Tongue (tissue), 2 donors: ENCODE measurements around the gene PLCB1. TPM values are rescaled to one million over a fixed set of nuclear protein-coding genes. Genes with fewer than 3 reads are reported as not detected.
"Not testable (repeated sequence)": the region's sequence is repeated elsewhere in the genome, so short reads cannot be mapped to it uniquely, and the experiment has no call there.

Source experiments
- DNase-seq: peaks from one replicate; pipeline ENCODE4 v3.0.0-alpha.2; 2015
- total RNA-seq: library from RNA; depleted of rRNA; stranded (reverse); fragments of >200 nt; gene quantifications from one replicate; pipeline ENCODE4 v1.2.3, GENCODE V29; 2014

The PLCB1 gene
- total RNA-seq, 1 donor from 2014 or later, result 30.9 TPM

DNA sequence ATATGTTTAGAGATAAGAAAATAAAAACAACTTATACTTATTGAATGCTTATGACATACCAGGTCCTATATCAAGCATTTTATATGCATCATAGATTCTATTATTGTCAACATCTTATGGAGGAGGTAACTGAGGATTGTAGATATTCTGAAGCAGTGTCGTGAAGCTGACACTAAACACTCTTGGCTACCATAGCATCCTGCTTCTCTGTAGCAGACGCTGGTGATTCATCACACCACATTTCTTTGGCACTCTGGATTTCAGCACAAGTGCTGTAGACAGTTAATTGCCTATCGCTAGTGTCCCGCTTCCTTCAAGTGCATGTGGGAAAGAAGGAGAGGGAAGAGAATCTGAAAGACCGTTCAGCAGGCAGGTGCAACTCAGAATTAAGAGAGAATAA lies 317.1 kb downstream of the PLCB1 start:
- DNase-seq, result no peak

GRCh38 chr20:8454137-8454712 lies 322.2 kb downstream of the PLCB1 start:
- peak; percentile 16 for DNase-seq

DNA sequence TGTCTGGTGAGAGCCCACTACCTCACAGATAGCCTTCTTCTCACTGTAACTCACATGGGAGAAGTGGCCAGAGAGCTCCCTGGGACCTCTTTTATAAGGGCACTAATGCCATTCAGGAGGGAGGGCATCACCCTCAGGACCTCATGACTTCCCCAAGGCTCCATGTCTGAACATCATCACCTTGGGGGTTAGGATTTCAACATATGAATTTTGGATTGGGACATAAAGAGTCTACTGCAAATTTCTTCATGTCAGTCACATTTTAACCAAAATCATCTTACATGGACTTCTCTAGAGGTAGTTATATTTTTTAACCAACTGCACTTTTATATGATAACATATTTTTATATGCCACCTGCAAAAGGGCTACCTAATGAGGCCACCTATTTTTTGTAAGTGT lies 324.7 kb downstream of the PLCB1 start:
- no peak for DNase-seq

DNA sequence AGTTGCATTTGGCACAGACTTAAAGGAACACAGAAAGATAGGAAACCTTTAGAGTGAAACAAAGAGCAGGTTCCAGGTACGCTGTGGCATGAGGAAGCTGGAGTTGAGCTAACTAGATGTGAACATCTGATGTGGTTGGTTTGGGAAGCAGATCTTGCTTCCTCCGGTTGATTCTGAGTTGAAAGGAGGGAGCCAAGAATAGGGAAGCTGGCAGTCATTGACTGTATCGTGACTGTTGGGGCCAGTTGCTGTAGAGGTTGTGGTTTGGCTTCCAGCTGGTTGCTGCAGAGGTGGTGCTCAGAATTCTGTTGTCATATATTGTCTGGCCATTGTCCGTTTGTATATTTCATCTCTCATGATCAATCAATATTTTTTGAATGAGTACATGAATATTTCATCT lies 325.9 kb downstream of the PLCB1 start:
- DNase-seq, result no peak

- DNase-seq, result no peak
Measured at GRCh38 chr20:8461186-8461585, 329.1 kb downstream of the PLCB1 start.

DNA sequence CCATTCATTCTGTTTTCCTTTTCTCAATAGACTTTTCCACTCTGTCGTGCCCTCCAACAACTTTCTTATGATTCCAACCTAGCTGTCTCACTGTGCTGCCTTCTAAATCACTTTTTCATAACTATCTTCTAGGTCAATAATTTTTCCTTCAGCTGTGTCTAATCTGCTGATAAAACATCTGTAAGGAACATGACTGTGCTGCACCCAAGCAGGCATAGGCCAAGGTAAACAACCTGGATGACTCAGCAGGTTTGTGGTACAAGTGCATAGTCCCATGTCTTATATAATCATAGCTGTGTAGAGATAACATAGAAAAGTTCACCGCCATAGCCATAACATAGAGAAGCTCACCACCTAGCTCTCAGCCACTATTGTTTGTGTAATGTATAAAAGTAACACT lies 332.3 kb downstream of the PLCB1 start:
- no peak for DNase-seq

DNA sequence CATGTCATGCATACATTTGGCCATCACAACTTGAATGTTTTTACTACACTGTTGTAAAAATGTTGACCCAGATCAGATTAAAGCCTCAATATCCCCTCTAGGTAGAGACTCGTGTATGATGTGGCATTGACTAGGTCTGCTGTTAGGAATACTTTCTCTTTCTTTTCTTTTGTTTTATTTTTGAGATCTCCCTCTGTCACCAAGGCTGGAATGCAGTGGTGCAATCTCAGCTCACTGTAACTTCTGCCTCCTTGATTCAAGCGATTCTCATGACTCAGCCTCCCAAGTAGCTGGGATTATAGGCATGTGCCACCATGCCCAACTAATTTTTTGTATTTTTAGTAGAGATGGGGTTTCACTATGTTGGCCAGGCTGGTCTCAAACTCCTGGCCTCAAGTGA lies 334.7 kb downstream of the PLCB1 start:
- not testable (repeated sequence) for DNase-seq

- no peak for DNase-seq
Measured at GRCh38 chr20:8470156-8470555, 338.1 kb downstream of the PLCB1 start.

DNA sequence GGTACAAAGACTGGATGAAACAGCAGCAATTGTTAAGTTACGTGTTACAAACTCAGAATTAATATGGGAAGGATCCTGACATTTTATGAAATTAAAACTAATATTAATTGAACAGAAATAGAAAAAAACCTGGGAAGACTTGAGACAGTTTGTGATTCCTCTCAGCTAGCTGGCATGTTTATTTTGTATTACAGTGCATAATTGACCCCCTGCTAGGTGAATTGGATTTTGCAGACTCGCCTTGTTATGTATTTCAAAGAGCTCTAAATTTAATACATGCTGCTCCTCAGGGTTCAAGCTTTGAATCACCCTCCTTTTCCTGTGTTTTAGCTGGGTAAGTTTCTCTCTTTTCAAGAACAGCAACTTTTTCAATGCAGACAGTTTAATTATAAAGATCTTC lies 339.4 kb downstream of the PLCB1 start:
- no peak for DNase-seq

DNA sequence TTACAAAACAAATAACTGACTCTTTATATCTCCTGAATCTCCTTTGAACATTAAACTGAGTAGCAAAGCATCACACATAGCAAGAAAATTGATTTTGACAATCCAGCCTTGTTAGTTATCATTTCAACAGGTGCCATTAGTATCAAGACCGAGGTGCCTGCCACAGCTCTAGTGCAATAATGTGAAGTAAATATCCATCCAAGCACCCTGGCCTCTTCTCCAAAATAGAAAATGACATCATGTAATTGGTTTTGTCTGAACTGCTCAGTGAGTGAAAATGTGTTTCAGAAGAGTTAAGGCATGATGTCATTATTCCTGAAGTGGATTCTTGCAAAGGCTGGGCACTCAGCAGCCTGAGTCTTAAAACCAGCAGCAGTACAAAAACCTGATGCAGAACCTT lies 341.4 kb downstream of the PLCB1 start:
- DNase-seq, result peak; percentile 28

- no peak for DNase-seq
Measured at GRCh38 chr20:8474027-8474668, 342.1 kb downstream of the PLCB1 start.

DNA sequence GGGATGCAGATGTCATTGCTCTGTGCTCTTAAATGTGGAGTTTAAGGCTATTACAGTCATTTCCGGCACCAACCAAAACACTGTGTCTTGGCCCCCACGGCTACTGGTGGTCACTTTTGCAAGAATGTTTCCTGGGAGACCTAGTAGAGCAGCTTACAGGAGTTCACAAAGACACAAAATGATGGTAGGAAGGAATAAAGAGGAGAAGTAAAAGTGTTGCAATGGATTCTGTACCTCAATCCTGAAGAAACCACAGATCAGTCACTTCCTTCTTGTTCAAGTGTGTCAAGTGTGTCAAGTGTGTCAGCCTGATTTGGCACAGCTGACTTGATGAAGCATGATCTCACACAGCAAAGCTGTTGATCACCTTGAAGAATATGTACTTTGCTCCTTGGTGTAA lies 344.0 kb downstream of the PLCB1 start:
- DNase-seq, result no peak

GRCh38 chr20:8480597-8480996 lies 348.5 kb downstream of the PLCB1 start:
- DNase-seq, result no peak

- DNase-seq, result no peak
Measured at GRCh38 chr20:8487696-8488095, 355.6 kb downstream of the PLCB1 start.

GRCh38 chr20:8489094-8489883 lies 357.2 kb downstream of the PLCB1 start:
- DNase-seq, result peak; percentile 5

GRCh38 chr20:8490076-8490830 lies 358.2 kb downstream of the PLCB1 start:
- DNase-seq, result no peak

DNA sequence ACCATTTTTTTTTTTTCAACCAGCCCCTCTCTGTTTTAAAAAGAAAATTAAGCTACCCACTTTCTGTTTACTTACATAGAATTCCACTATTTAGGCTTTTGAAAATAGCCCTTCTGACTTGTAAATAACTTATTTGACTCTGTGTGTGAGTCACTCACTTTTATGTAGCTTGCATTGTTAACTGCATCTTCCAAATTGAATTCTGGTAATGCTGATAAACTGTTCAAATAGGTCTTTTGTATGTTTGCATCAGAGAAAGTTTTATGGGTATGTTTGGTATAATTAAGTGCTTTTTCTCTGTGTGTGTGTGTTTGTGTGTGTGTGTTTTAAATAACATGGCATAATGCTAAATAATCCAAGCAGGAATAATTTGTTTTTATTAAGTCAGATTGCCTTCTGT lies 360.1 kb downstream of the PLCB1 start:
- no peak for DNase-seq

DNA sequence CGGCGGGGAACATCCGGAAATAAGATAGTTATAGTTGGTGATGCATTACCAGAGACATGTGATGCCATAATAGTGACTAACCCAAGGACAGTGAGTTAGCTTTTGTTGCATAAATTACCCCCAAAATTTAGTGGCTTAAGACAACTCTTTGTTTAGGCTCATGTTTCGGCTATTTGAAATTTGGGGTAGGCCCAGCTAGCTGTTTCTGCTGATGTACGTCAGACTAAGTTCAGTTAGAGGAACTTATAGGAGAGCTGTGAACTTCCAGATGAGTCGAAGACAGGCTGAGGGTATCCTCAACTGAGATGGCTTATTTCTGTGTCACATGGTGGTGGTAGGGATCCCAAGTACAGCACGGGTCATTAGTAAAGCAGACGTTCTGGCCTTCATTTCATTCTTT lies 366.5 kb downstream of the PLCB1 start:
- DNase-seq, result no peak

- no peak for DNase-seq
Measured at GRCh38 chr20:8504030-8504429, 372.0 kb downstream of the PLCB1 start.

- DNase-seq, result no peak
Measured at GRCh38 chr20:8505476-8506200, 373.6 kb downstream of the PLCB1 start.

DNA sequence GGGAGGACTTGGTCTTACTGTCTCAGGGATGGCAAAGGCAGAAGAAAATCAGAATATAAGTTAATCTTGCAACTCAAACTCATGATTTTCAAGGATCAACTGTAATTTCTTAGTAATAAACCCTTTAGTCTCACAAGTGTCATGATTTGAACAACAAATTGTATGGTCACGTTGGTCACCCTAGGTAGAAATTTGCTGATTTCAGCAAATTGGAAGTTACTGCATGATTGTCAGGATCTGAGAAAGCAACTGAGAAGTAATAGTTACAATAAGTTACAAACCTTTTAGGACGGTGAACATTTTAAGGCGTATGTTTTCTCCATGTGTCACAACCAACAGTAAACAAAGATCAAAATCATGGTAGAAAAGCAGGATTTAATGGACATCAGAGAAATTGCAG lies 375.2 kb downstream of the PLCB1 start:
- no peak for DNase-seq

- no peak for DNase-seq
Measured at GRCh38 chr20:8509809-8510208, 377.7 kb downstream of the PLCB1 start.
